Bronchial epithelial cell (primary cell): ENCODE data around the gene ZNF428. TPM values are rescaled to one million over a fixed set of nuclear protein-coding genes. Genes with fewer than 3 reads are reported as not detected.
A peak's percentile ranks its signal among the peaks of the same experiment; 100 is the strongest.

Experiments
- DNase-seq: peaks from one replicate; pipeline ENCODE4 v3.0.0-alpha.2; 2010; ENCODE audit warnings: low read depth
- FAIRE-seq: peaks from 2 replicates; lab custom pipeline; 2011; peaks lifted over from hg19 to GRCh38; lab: Jason Lieb, UNC
- H3K27me3 ChIP-seq: 2 replicates; pipeline ENCODE4 v1.5.1; 2011; ENCODE audit warnings: low read length; ENCODE audit not compliant: control insufficient read depth, insufficient read depth
- H3K36me3 ChIP-seq: 2 replicates; pipeline ENCODE4 v1.5.1; 2011; ENCODE audit warnings: low read length; ENCODE audit not compliant: control insufficient read depth, insufficient read depth
- H3K4me3 ChIP-seq: 2 replicates; pipeline ENCODE4 v1.5.1; 2011; ENCODE audit warnings: mild to moderate bottlenecking, low read depth, low read length, control low read depth
- total RNA-seq: library from RNA; depleted of rRNA; stranded (reverse); fragments of >200 nt; gene quantifications from 2 replicates; pipeline ENCODE4 v1.2.1, GENCODE V29; 2014
- TF ChIP-seq, protein P1 (sequence below): IDR thresholded peaks from 2 replicates; pipeline ENCODE4 v1.5.1; 2011; ENCODE audit warnings: mild to moderate bottlenecking, moderate library complexity, low read length, control low read depth, inconsistent platforms; ENCODE audit not compliant: insufficient read depth, severe bottlenecking

ZNF428 gene
- total RNA-seq, 1 donor from 2014 or later: 14.5 TPM

DNA sequence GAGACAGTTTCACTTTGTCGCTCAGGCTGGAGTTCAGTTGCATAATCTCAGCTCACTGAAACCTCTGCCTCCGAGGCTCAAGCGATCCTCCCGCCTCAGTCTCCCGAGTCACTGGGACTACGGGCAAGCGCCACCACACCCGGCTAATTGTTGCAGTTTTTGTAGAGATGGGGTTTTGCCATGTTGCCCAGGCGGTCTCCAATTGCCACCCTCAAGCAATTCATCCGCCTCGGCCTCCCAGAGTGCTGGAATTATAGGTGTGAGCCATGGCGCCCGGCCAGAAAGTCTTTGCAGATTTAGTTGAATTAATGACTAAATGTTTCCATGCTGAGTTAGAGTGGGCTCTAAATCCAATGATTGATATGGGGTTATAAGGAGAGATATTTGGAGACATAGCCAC lies 24.8 kb upstream of the ZNF428 start:
- Histone ChIP-seq H3K36me3 (no peaks in the 10 kb centered on the region), H3K27me3 (peaks cover 1% of the 10 kb centered on the region), H3K4me3 (no peak overlapping the region)
- no peak for DNase-seq
- no peak for FAIRE-seq
- TF ChIP-seq, protein P1, sequence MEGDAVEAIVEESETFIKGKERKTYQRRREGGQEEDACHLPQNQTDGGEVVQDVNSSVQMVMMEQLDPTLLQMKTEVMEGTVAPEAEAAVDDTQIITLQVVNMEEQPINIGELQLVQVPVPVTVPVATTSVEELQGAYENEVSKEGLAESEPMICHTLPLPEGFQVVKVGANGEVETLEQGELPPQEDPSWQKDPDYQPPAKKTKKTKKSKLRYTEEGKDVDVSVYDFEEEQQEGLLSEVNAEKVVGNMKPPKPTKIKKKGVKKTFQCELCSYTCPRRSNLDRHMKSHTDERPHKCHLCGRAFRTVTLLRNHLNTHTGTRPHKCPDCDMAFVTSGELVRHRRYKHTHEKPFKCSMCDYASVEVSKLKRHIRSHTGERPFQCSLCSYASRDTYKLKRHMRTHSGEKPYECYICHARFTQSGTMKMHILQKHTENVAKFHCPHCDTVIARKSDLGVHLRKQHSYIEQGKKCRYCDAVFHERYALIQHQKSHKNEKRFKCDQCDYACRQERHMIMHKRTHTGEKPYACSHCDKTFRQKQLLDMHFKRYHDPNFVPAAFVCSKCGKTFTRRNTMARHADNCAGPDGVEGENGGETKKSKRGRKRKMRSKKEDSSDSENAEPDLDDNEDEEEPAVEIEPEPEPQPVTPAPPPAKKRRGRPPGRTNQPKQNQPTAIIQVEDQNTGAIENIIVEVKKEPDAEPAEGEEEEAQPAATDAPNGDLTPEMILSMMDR: no peak

DNA sequence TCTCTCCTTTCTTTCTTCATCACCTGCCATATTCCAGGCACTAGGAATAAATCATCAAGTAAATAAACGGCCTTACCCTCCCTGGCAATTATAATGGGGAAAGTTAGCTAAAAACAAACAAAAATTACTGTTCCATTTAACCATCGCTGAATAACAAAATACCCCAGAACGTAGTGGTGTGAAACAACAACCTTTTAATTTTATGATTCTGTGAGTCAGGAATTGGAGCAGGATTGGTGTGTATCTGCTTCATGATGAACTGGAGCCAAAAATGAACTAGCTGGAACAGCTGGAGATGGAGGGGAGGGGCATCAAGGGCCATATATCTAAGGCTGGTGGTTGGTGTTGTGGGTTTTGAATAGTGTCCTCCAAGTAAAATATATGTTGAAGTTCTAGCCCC lies 23.9 kb upstream of the ZNF428 start:
- FAIRE-seq (no peak), DNase-seq (no peak)
- Histone ChIP-seq H3K36me3 (no peaks in the 10 kb centered on the region), H3K27me3 (peaks cover 8% of the 10 kb centered on the region), H3K4me3 (no peak overlapping the region)
- TF ChIP-seq, protein P1: no peak

DNA sequence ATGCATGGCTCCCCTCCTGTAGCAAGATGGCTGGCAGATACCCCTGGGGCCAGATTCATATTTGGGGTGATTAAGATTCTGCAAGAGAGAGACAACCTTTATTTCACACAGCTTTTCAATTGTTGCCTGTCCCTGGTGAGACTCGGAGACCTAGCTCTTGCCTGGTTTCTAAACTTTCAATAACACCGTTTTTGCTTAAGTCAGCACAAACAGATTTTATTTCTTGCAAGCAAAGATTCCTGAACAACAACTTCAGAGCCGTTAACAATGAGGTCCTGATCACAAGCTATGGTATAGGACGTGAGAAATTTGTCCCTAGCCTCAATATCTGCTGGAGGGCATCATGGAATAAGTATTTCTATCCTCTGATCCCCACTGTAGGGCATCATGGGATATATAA lies 23.1 kb upstream of the ZNF428 start:
- DNase-seq (no peak), FAIRE-seq (no peak)
- Histone ChIP-seq H3K4me3 (no peak overlapping the region), H3K27me3 (peaks cover 11% of the 10 kb centered on the region), H3K36me3 (no peaks in the 10 kb centered on the region)
- TF ChIP-seq, protein P1: no peak

DNA sequence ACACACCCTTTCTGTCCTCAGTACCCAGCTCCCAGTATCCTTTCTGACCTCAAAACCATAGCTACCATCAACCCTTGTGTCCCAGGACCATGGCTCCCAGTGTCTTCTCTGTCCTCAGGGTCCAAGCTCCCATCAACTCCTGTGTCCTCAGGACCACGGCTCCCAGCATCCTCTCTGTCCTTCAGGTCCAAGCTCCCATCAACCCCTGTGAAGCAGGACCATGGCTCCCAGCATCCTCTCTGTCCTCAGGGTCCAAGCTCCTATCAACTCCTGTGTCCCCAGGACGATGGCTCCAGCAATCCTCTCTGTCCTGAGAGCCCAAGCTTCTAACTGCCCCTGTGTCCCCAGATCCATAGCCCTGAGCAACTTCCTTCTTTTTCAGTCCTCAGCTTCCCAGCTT lies 21.9 kb upstream of the ZNF428 start:
- no peak for FAIRE-seq
- Histone ChIP-seq H3K27me3 (peaks cover 14% of the 10 kb centered on the region), H3K4me3 (no peak overlapping the region), H3K36me3 (no peaks in the 10 kb centered on the region)
- DNase-seq: no peak
- TF ChIP-seq, protein P1: no peak

DNA sequence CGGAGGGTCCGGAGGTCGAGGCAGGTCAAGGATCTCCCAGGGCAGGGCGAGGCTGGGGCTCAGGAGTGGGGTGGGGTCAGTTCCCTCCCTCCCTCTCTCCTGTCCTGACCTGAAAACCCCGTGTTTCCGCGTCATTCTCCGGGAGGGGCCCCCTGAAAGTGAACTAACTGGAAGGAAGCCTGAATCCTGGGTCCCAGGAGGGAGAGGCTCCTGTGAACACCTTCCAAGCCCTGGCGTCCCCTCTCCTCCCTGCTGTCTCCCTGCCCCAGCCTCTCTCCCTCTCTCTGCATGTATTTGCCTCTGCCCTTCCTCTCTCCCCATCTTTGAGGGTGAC lies 21.0 kb upstream of the ZNF428 start:
- Histone ChIP-seq H3K36me3 (no peaks in the 10 kb centered on the region), H3K4me3 (peak overlapping the region; percentile 70), H3K27me3 (peaks cover 14% of the 10 kb centered on the region)
- FAIRE-seq: no peak
- no peak for DNase-seq
- TF ChIP-seq, protein P1: no peak
